HCT116 (cell line): ENCODE data around the gene C3orf85. TPM values are rescaled to one million over a fixed set of nuclear protein-coding genes. Genes with fewer than 3 reads are reported as not detected.

Experiments
- ATAC-seq: fragments of 200-7000 bp; cut with Tn5 transposase; 2 replicates; pipeline ENCODE4 v1.9.1; 2020; ENCODE audit warnings: mild to moderate bottlenecking, moderate library complexity
- BruUV-seq: library from RNA; stranded (reverse); fragments of 400-500 nt; replicated peaks from 2 replicates; lab custom pipeline; 2021; lab: Mats Ljungman, UMichigan
- CTCF ChIA-PET: fragments of 300-600 bp; sonication (Branson Sonifier 250); formaldehyde crosslinking; loops from one replicate; lab custom pipeline; 2021; ENCODE audit warnings: antibody characterized with exemption; lab: Charles Lee
- POLR2A ChIA-PET: fragments of 300-600, 350-600 bp; sonication (Branson Sonifier 250); formaldehyde crosslinking; loops from one replicate; lab custom pipeline; 2021; ENCODE audit warnings: antibody characterized with exemption; lab: Charles Lee
- RAD21 ChIA-PET, 2 experiments: fragments of 300-600 bp; sonication (Branson Sonifier 250); formaldehyde crosslinking; loops; one replicate each; lab custom pipeline; 2023; ENCODE audit warnings: low total read pairs in 2 of 2; ENCODE audit not compliant: uncharacterized antibody in 2 of 2, unreplicated experiment in 2 of 2, low non-redundant PET in 1 of 2; lab: Charles Lee
- DNase-seq: peaks from one replicate; pipeline ENCODE4 v3.0.0-alpha.2; 2010; ENCODE audit warnings: low read depth, low spot score
- H2AFZ ChIP-seq: fragments of 200-600 bp; shearing (Covaris generic), sonication (generic); 2 replicates; pipeline ENCODE4 v1.6.1; 2017; ENCODE audit warnings: low read depth, mixed run types, mixed read lengths, antibody characterized with exemption, low read length; ENCODE audit not compliant: poor library complexity, severe bottlenecking
- H3K27ac ChIP-seq: 2 replicates; pipeline ENCODE4 v1.5.1; 2012; ENCODE audit warnings: low read depth, low read length
- H3K27me3 ChIP-seq: fragments of 200-600 bp; sonication (generic); 2 replicates; pipeline ENCODE4 v1.6.1; 2016; ENCODE audit warnings: mixed run types, low read length, mixed read lengths; ENCODE audit not compliant: insufficient read depth
- H3K36me3 ChIP-seq, 2 experiments: fragments of 200-500 bp in 1 of 2; fragments of 200-600 bp in 1 of 2; sonication (Bioruptor generic) in 1 of 2; sonication (generic) in 1 of 2; 2 replicates each; pipeline versions ENCODE4 v1.5.1 to v1.6.1; 2014 to 2016; ENCODE audit warnings: low read length in 2 of 2, inconsistent platforms in 1 of 2, mixed read lengths in 1 of 2, mixed run types in 1 of 2; ENCODE audit not compliant: insufficient read depth in 2 of 2, control insufficient read depth in 1 of 2
- H3K4me1 ChIP-seq, 2 experiments: fragments of 200-600 bp in 1 of 2; sonication (generic) in 1 of 2; 2 replicates each; pipeline versions ENCODE4 v1.5.1 to v1.6.1; 2012 to 2017; ENCODE audit warnings: low read length in 2 of 2, inconsistent platforms in 1 of 2, mild to moderate bottlenecking in 1 of 2, mixed read lengths in 1 of 2, mixed run types in 1 of 2, moderate library complexity in 1 of 2; ENCODE audit not compliant: insufficient read depth in 2 of 2, control insufficient read depth in 1 of 2
- H3K4me2 ChIP-seq: fragments of 200-600 bp; sonication (generic); 2 replicates; pipeline ENCODE4 v1.6.1; 2017; ENCODE audit warnings: mixed run types, low read length, mixed read lengths
- H3K4me3 ChIP-seq, 2 experiments: fragments of 200-600 bp in 1 of 2; sonication (generic) in 1 of 2; replicated peaks in 1 of 2; 2 replicates each; pipeline ENCODE4 v1.5.1; 2011 to 2016; ENCODE audit warnings: low read length in 2 of 2, control low read depth in 1 of 2, low read depth in 1 of 2, mild to moderate bottlenecking in 1 of 2, mixed read lengths in 1 of 2, mixed run types in 1 of 2
- H3K79me2 ChIP-seq: fragments of 200-600 bp; sonication (generic); 2 replicates; pipeline ENCODE4 v1.6.1; 2017; ENCODE audit warnings: mild to moderate bottlenecking, mixed run types, low read length, moderate library complexity, mixed read lengths; ENCODE audit not compliant: insufficient read depth
- H3K9ac ChIP-seq: fragments of 200-600 bp; sonication (generic); 2 replicates; pipeline ENCODE4 v1.6.1; 2016; ENCODE audit warnings: low read length, mixed read lengths
- H3K9me2 ChIP-seq: fragments of 200-600 bp; sonication (generic), shearing (Covaris generic); 2 replicates; pipeline ENCODE4 v1.6.1; 2017; ENCODE audit warnings: mixed run types, mild to moderate bottlenecking, moderate library complexity; ENCODE audit not compliant: insufficient read depth
- H3K9me3 ChIP-seq, 2 experiments: fragments of 200-500 bp in 1 of 2; fragments of 200-600 bp in 1 of 2; sonication (Bioruptor generic) in 1 of 2; sonication (generic) in 1 of 2; 2 replicates each; pipeline ENCODE4 v1.6.1; 2014 to 2017; ENCODE audit warnings: low read length in 2 of 2, mixed read lengths in 2 of 2, inconsistent platforms in 1 of 2, low read depth in 1 of 2, mild to moderate bottlenecking in 1 of 2, mixed run types in 1 of 2, moderate library complexity in 1 of 2; ENCODE audit not compliant: control insufficient read depth in 1 of 2, insufficient read depth in 1 of 2
- H4K20me1 ChIP-seq: fragments of 200-600 bp; sonication (generic), shearing (Covaris generic); 2 replicates; pipeline ENCODE4 v1.6.1; 2017; ENCODE audit warnings: mixed run types, mild to moderate bottlenecking, moderate library complexity; ENCODE audit not compliant: insufficient read depth
- CEBPB ChIP-seq: IDR thresholded peaks from 2 replicates; pipeline ENCODE4 v1.6.1; 2012; ENCODE audit warnings: low read depth
- CTCF ChIP-seq, 3 experiments: fragments of 200-600 bp in 1 of 3; sonication (generic) in 1 of 3; IDR thresholded peaks in 2 of 3; conservative IDR thresholded peaks in 1 of 3; 2 replicates each; pipeline ENCODE4 v1.5.1; 2012 to 2017; ENCODE audit warnings: low read depth in 2 of 3, low read length in 2 of 3, antibody characterized with exemption in 1 of 3, borderline replicate concordance in 1 of 3, control low read depth in 1 of 3, mild to moderate bottlenecking in 1 of 3, mixed read lengths in 1 of 3, mixed run types in 1 of 3, moderate library complexity in 1 of 3; ENCODE audit not compliant: insufficient read depth in 1 of 3
- EGR1 ChIP-seq: IDR thresholded peaks from 2 replicates; pipeline ENCODE4 v1.6.1; 2012; ENCODE audit warnings: low read depth
- EZH2 ChIP-seq: fragments of 200-600 bp; sonication (generic); IDR thresholded peaks from 2 replicates; pipeline ENCODE4 v1.6.1; 2017; ENCODE audit warnings: antibody characterized with exemption, mixed run types
- EZH2phosphoT487 ChIP-seq: fragments of 200-600 bp; IDR thresholded peaks from 2 replicates; pipeline ENCODE4 v1.6.1; 2018; ENCODE audit warnings: antibody characterized with exemption, borderline replicate concordance
- FOSL1 ChIP-seq: IDR thresholded peaks from 2 replicates; pipeline ENCODE4 v1.6.1; 2012; ENCODE audit warnings: low read depth
- JUND ChIP-seq: IDR thresholded peaks from 2 replicates; pipeline ENCODE4 v1.6.1; 2012
- POLR2A ChIP-seq: IDR thresholded peaks from 2 replicates; pipeline ENCODE4 v1.7.0; 2011; ENCODE audit warnings: borderline replicate concordance; ENCODE audit not compliant: insufficient read depth, insufficient read length; ENCODE audit errors: extremely low read depth
- POLR2AphosphoS5 ChIP-seq: IDR thresholded peaks from 2 replicates; pipeline ENCODE4 v1.6.1; 2011; ENCODE audit warnings: mild to moderate bottlenecking, low read depth, low read length, moderate library complexity
- RAD21 ChIP-seq: IDR thresholded peaks from 2 replicates; pipeline ENCODE4 v1.6.1; 2012; ENCODE audit warnings: low read depth, mild to moderate bottlenecking
- SIN3A ChIP-seq: IDR thresholded peaks from 2 replicates; pipeline ENCODE4 v1.6.1; 2012; ENCODE audit warnings: low read depth
- SP1 ChIP-seq: IDR thresholded peaks from 2 replicates; pipeline ENCODE4 v1.6.1; 2012; ENCODE audit warnings: low read depth
- SRF ChIP-seq: IDR thresholded peaks from 2 replicates; pipeline ENCODE4 v1.6.1; 2012; ENCODE audit warnings: low read depth
- ZBTB33 ChIP-seq: IDR thresholded peaks from 2 replicates; pipeline ENCODE4 v1.6.1; 2011; ENCODE audit warnings: mild to moderate bottlenecking, low read length, moderate library complexity; ENCODE audit not compliant: insufficient replicate concordance; ENCODE audit errors: extremely low read depth
- ZFX ChIP-seq: fragments of 450-650 bp; IDR thresholded peaks from 2 replicates; pipeline ENCODE4 v1.6.1; 2017
- ZNF274 ChIP-seq: fragments of 200-500 bp; sonication (Bioruptor generic); IDR thresholded peaks from 2 replicates; pipeline ENCODE4 v1.6.1; 2014; ENCODE audit warnings: mild to moderate bottlenecking, low read depth, low read length, inconsistent platforms
- intact Hi-C: fragments of 100-400 bp; cut with micrococcal nuclease; formaldehyde crosslinking; loops from 2 replicates; pipeline ENCODE4 v1.10.0; 2022
- total RNA-seq: library from RNA; stranded (reverse); gene quantifications from one replicate; pipeline ENCODE4 v1.2.1, GENCODE V29; 2021; ENCODE audit not compliant: unreplicated experiment

Gene C3orf85
- total RNA-seq, 1 experiment from 2014 or later, result not detected

- TF ChIP-seq SRF (no peak), SP1 (no peak)
These were observed 12.6 kb downstream of the C3orf85 start (continued) for GRCh38 chr3:109149078-109149477.

- Histone ChIP-seq H3K79me2 (no peaks in the 10 kb centered on the region), H3K9me2 (no peaks in the 10 kb centered on the region), H3K9ac (no peak overlapping the region), H3K27ac (no peak overlapping the region), H3K4me3 (no peak overlapping the region), H4K20me1 (no peaks in the 10 kb centered on the region), H2AFZ (no peak overlapping the region), H3K9me3 (no peaks in the 10 kb centered on the region), H3K4me2 (no peak overlapping the region), H3K4me1 (no peaks in the 10 kb centered on the region), H3K36me3 (no peaks in the 10 kb centered on the region), H3K27me3 (no peaks in the 10 kb centered on the region)
- ChIA-PET POLR2A (no interaction called here), RAD21 (no interaction called here), CTCF (no interaction called here)
- BruUV-seq, result no TSS peak
- DNase-seq, result no peak
- no peak for ATAC-seq
- TF ChIP-seq EZH2phosphoT487 (no peak), POLR2AphosphoS5 (no peak), JUND (no peak), SP1 (no peak), ZFX (no peak), SIN3A (no peak), CEBPB (no peak), FOSL1 (no peak), ZBTB33 (no peak), ZNF274 (no peak), RAD21 (no peak), EZH2 (no peak), CTCF (IDR thresholded peaks at IDR 0.05 in 2 of 3, conservative IDR thresholded peaks at IDR 0.05 in 1 of 3; ENCODE audit: borderline replicate concordance in 1 of 3, insufficient read depth in 1 of 3, low read depth in 2 of 3, low read length in 2 of 3) (no peak), EGR1 (no peak), POLR2A (no peak)
- intact Hi-C loops, result no loop called here
These were observed 15.8 kb downstream of the C3orf85 start for GRCh38 chr3:109152320-109152719.
